Type B pancreatic cell (in vitro differentiated cells): ENCODE results near the gene FMNL2. TPM values are rescaled to one million over a fixed set of nuclear protein-coding genes. Genes with fewer than 3 reads are reported as not detected.

Experiments used
- DNase-seq: peaks from one replicate; pipeline ENCODE4 v3.0.0; 2021; ENCODE audit warnings: mixed read lengths; ENCODE audit not compliant: unreplicated experiment; ENCODE audit errors: extremely low spot score
- H3K27ac Mint-ChIP-seq: 2 replicates; pipeline ENCODE4 v1.8.0; 2021; ENCODE audit warnings: mild to moderate bottlenecking, mixed read lengths
- H3K27me3 Mint-ChIP-seq: 2 replicates; pipeline ENCODE4 v1.8.0; 2021; ENCODE audit warnings: mixed read lengths
- H3K36me3 Mint-ChIP-seq: 2 replicates; pipeline ENCODE4 v1.8.0; 2021; ENCODE audit warnings: mixed read lengths
- H3K4me1 Mint-ChIP-seq: one replicate; pipeline ENCODE4 v1.8.0; 2021; ENCODE audit warnings: mixed read lengths; ENCODE audit not compliant: unreplicated experiment
- H3K4me3 Mint-ChIP-seq: 2 replicates; pipeline ENCODE4 v1.8.0; 2021; ENCODE audit warnings: mild to moderate bottlenecking, mixed read lengths
- H3K9me3 Mint-ChIP-seq: 2 replicates; pipeline ENCODE4 v1.8.0; 2021; ENCODE audit warnings: mixed read lengths
- CTCF ChIP-seq: fragments of 200-600 bp; sonication (generic); conservative IDR thresholded peaks from 2 replicates; pipeline ENCODE4 v1.5.0; 2021; ENCODE audit warnings: antibody characterized with exemption, mild to moderate bottlenecking
- total RNA-seq: library from RNA; stranded (reverse); gene quantifications from 2 replicates; pipeline ENCODE4 v1.2.1, GENCODE V29; 2021; ENCODE audit warnings: low replicate concordance

The FMNL2 gene
- total RNA-seq, 1 donor from 2014 or later, result 62.1 TPM

GRCh38 chr2:152405206-152406118 is 70.5 kb downstream of the FMNL2 start:
- no peak for TF ChIP-seq CTCF
- H3K4me3 Mint-ChIP-seq, result no peak overlapping the region
- peak overlapping the region; percentile 18 for H3K27ac Mint-ChIP-seq
- H3K9me3 Mint-ChIP-seq, result no peaks in the 10 kb centered on the region
- no peaks in the 10 kb centered on the region for H3K27me3 Mint-ChIP-seq
- H3K4me1 Mint-ChIP-seq, result peaks cover 63% of the 10 kb centered on the region
- peaks cover 4% of the 10 kb centered on the region for H3K36me3 Mint-ChIP-seq
- DNase-seq, result no peak

- no peaks in the 10 kb centered on the region for H3K9me3 Mint-ChIP-seq
- no peak for DNase-seq
- peaks cover 4% of the 10 kb centered on the region for H3K36me3 Mint-ChIP-seq
- no peak for TF ChIP-seq CTCF
- peaks cover 67% of the 10 kb centered on the region for H3K4me1 Mint-ChIP-seq
- H3K4me3 Mint-ChIP-seq, result peak overlapping the region; percentile 8
- no peaks in the 10 kb centered on the region for H3K27me3 Mint-ChIP-seq
- H3K27ac Mint-ChIP-seq, result peak overlapping the region; percentile 17
These were observed 71.3 kb downstream of the FMNL2 start for GRCh38 chr2:152406119-152406835.

- DNase-seq, result no peak
- Mint-ChIP-seq H3K36me3 (peaks cover 4% of the 10 kb centered on the region), H3K27ac (peak overlapping the region; percentile 65), H3K9me3 (no peaks in the 10 kb centered on the region), H3K27me3 (no peaks in the 10 kb centered on the region), H3K4me1 (peaks cover 67% of the 10 kb centered on the region), H3K4me3 (no peak overlapping the region)
- no peak for TF ChIP-seq CTCF
These were observed 71.8 kb downstream of the FMNL2 start for GRCh38 chr2:152406836-152407161.

GRCh38 chr2:152407204-152407721 is 72.3 kb downstream of the FMNL2 start:
- TF ChIP-seq CTCF, result peak; percentile 14
- peaks cover 65% of the 10 kb centered on the region for H3K4me1 Mint-ChIP-seq
- H3K36me3 Mint-ChIP-seq, result peaks cover 4% of the 10 kb centered on the region
- H3K27ac Mint-ChIP-seq, result peak overlapping the region; percentile 65
- H3K9me3 Mint-ChIP-seq, result no peaks in the 10 kb centered on the region
- peak overlapping the region; percentile 72 for H3K4me3 Mint-ChIP-seq
- no peaks in the 10 kb centered on the region for H3K27me3 Mint-ChIP-seq
- DNase-seq, result no peak

- TF ChIP-seq CTCF, result no peak
- H3K4me1 Mint-ChIP-seq, result peaks cover 61% of the 10 kb centered on the region
- DNase-seq, result no peak
- peak overlapping the region; percentile 72 for H3K4me3 Mint-ChIP-seq
- H3K36me3 Mint-ChIP-seq, result peaks cover 3% of the 10 kb centered on the region
- no peaks in the 10 kb centered on the region for H3K9me3 Mint-ChIP-seq
- peak overlapping the region; percentile 65 for H3K27ac Mint-ChIP-seq
- H3K27me3 Mint-ChIP-seq, result no peaks in the 10 kb centered on the region
These were observed 72.8 kb downstream of the FMNL2 start for GRCh38 chr2:152407806-152408205.
